SK-N-SH (cell line): ENCODE measurements around the gene KNCN. TPM values are rescaled to one million over a fixed set of nuclear protein-coding genes. Genes with fewer than 3 reads are reported as not detected.

Experiments
- CTCF ChIA-PET: fragments of 300-600, 350-600 bp; formaldehyde crosslinking; extraction: SDS; loops from one replicate; lab custom pipeline; 2021; lab: Yijun Ruan, JAX
- POLR2A ChIA-PET: fragments of 350-600 bp; sonication (Branson Sonifier 250); formaldehyde crosslinking; extraction: SDS; loops from one replicate; lab custom pipeline; 2020; ENCODE audit warnings: antibody characterized with exemption, inconsistent platforms; lab: Yijun Ruan, JAX
- DNase-seq: peaks from one replicate; pipeline ENCODE4 v3.0.0; 2012
- H2AFZ ChIP-seq: fragments of 200-600 bp; sonication (generic); 2 replicates; pipeline ENCODE4 v1.8.1; 2016; ENCODE audit warnings: antibody characterized with exemption, mild to moderate bottlenecking, low read depth
- H3F3A ChIP-seq: fragments of 200-600 bp; sonication (generic); replicated peaks from 2 replicates; pipeline ENCODE3; 2016; ENCODE audit warnings: antibody characterized with exemption, mild to moderate bottlenecking; ENCODE audit not compliant: insufficient read depth
- H3K27ac ChIP-seq, 2 experiments: fragments of 200-500 bp in 1 of 2; fragments of 200-600 bp in 1 of 2; sonication (Bioruptor generic) in 1 of 2; sonication (generic), shearing (Covaris generic) in 1 of 2; 2 replicates each; pipeline versions ENCODE4 v1.5.1 to v1.6.1; 2014 to 2016; ENCODE audit warnings: low read depth in 2 of 2, inconsistent platforms in 1 of 2, low read length in 1 of 2, mild to moderate bottlenecking in 1 of 2, mixed read lengths in 1 of 2
- H3K27me3 ChIP-seq: fragments of 200-600 bp; sonication (generic), shearing (Covaris generic); 2 replicates; pipeline ENCODE4 v1.6.1; 2016; ENCODE audit warnings: mixed run types; ENCODE audit not compliant: insufficient read depth
- H3K36me3 ChIP-seq, 2 experiments: fragments of 200-500 bp in 1 of 2; fragments of 200-600 bp in 1 of 2; sonication (Bioruptor generic) in 1 of 2; sonication (generic) in 1 of 2; replicated peaks in 1 of 2; 2 replicates each; pipeline versions ENCODE3 to v1.5.1; 2014 to 2016; ENCODE audit warnings: low read length in 1 of 2, mild to moderate bottlenecking in 1 of 2; ENCODE audit not compliant: insufficient read depth in 2 of 2, control insufficient read depth in 1 of 2
- H3K4me1 ChIP-seq, 2 experiments: fragments of 200-500 bp in 1 of 2; fragments of 200-600 bp in 1 of 2; sonication (Bioruptor generic) in 1 of 2; sonication (generic), shearing (Covaris generic) in 1 of 2; 2 replicates each; pipeline versions ENCODE4 v1.5.1 to v1.6.1; 2014 to 2016; ENCODE audit warnings: low read depth in 1 of 2, low read length in 1 of 2, mixed run types in 1 of 2; ENCODE audit not compliant: insufficient read depth in 2 of 2, control insufficient read depth in 1 of 2
- H3K4me2 ChIP-seq: fragments of 200-600 bp; sonication (generic), shearing (Covaris generic); 2 replicates; pipeline ENCODE4 v1.6.1; 2017; ENCODE audit warnings: mixed run types
- H3K4me3 ChIP-seq, 2 experiments: fragments of 200-500 bp in 1 of 2; fragments of 200-600 bp in 1 of 2; sonication (Bioruptor generic) in 1 of 2; sonication (generic), shearing (Covaris generic) in 1 of 2; 2 replicates each; pipeline versions ENCODE4 v1.5.1 to v1.8.1; 2014 to 2016; ENCODE audit warnings: low read depth in 2 of 2, inconsistent platforms in 1 of 2, low read length in 1 of 2, mild to moderate bottlenecking in 1 of 2, mixed read lengths in 1 of 2, moderate library complexity in 1 of 2
- H3K79me2 ChIP-seq: fragments of 200-600 bp; sonication (generic); 2 replicates; pipeline ENCODE4 v1.8.1; 2017; ENCODE audit warnings: mild to moderate bottlenecking; ENCODE audit not compliant: insufficient read depth
- H3K9ac ChIP-seq: fragments of 200-600 bp; sonication (generic); 2 replicates; pipeline ENCODE4 v1.6.1; 2017; ENCODE audit warnings: mixed run types
- H3K9me2 ChIP-seq: fragments of 200-600 bp; sonication (generic); 2 replicates; pipeline ENCODE4 v1.6.1; 2017; ENCODE audit warnings: mixed run types
- H3K9me3 ChIP-seq: fragments of 200-600 bp; sonication (generic); 2 replicates; pipeline ENCODE4 v1.6.1; 2017; ENCODE audit warnings: mixed run types, mild to moderate bottlenecking, moderate library complexity
- H4K20me1 ChIP-seq: fragments of 200-600 bp; sonication (generic); 2 replicates; pipeline ENCODE4 v1.6.1; 2017; ENCODE audit warnings: mild to moderate bottlenecking, mixed run types; ENCODE audit not compliant: insufficient read depth
- EP300 ChIP-seq, 2 experiments: IDR thresholded peaks; 2 replicates each; pipeline versions ENCODE4 v1.4.0 to v1.6.1; 2012; ENCODE audit warnings: borderline replicate concordance in 1 of 2, low read depth in 1 of 2, low read length in 1 of 2
- FOSL2 ChIP-seq: IDR thresholded peaks from 2 replicates; pipeline ENCODE4 v1.4.0; 2012; ENCODE audit warnings: low read depth, mild to moderate bottlenecking, moderate library complexity, borderline replicate concordance
- MXI1 ChIP-seq: IDR thresholded peaks from 2 replicates; pipeline ENCODE4 v1.6.1; 2012; ENCODE audit warnings: mild to moderate bottlenecking, low read depth, low read length, improper control_type of control experiment
- NRF1 ChIP-seq: IDR thresholded peaks from 2 replicates; pipeline ENCODE4 v1.6.1; 2012; ENCODE audit warnings: low read depth, mild to moderate bottlenecking, low read length
- RAD21 ChIP-seq: IDR thresholded peaks from 2 replicates; pipeline ENCODE4 v1.6.1; 2012; ENCODE audit warnings: mild to moderate bottlenecking, low read length
- SIN3A ChIP-seq: IDR thresholded peaks from 2 replicates; pipeline ENCODE4 v1.6.1; 2012; ENCODE audit warnings: low read depth, mild to moderate bottlenecking, low read length, moderate library complexity, borderline replicate concordance
- SMC3 ChIP-seq: IDR thresholded peaks from 2 replicates; pipeline ENCODE4 v1.6.1; 2012; ENCODE audit warnings: low read depth, low read length, improper control_type of control experiment
- TCF12 ChIP-seq: IDR thresholded peaks from 2 replicates; pipeline ENCODE4 v1.4.0; 2012
- TEAD4 ChIP-seq: IDR thresholded peaks from 2 replicates; pipeline ENCODE4 v1.4.0; 2012; ENCODE audit warnings: mild to moderate bottlenecking, borderline replicate concordance; ENCODE audit not compliant: insufficient read depth
- USF1 ChIP-seq: IDR thresholded peaks from 2 replicates; pipeline ENCODE4 v1.4.0; 2012; ENCODE audit warnings: low read depth, borderline replicate concordance
- WGBS: methylation state at CpG from one replicate; pipeline ENCODE4 v1.1.6; 2017; ENCODE audit warnings: low lambda C conversion rate; 5-methylcytosine and 5-hydroxymethylcytosine counted together
- polyA plus RNA-seq, 3 experiments: library from polyadenylated mRNA; depleted of rRNA; stranded (reverse); fragments of >200 nt; gene quantifications; 2 replicates each; pipeline ENCODE4 v1.2.3, GENCODE V29; 2012
- TF ChIP-seq, protein P1 (sequence below): fragments of 200-600 bp; sonication (generic); IDR thresholded peaks from 2 replicates; pipeline ENCODE4 v1.6.1; 2017; ENCODE audit warnings: antibody characterized with exemption, mild to moderate bottlenecking, moderate library complexity

The KNCN gene
- polyA plus RNA-seq, 1 of the 3 experiments (the other 2 are of a cell fraction), result not detected

- no peaks in the 10 kb centered on the region for H3K9me3 ChIP-seq
- no peaks in the 10 kb centered on the region; a peak in 1 of 4 replicates for H3K4me1 ChIP-seq
- H3K36me3 ChIP-seq, result no peaks in the 10 kb centered on the region
- no peak for TF ChIP-seq SIN3A
- no peak for TF ChIP-seq USF1
- no peak for TF ChIP-seq NRF1
- TF ChIP-seq, protein P1, sequence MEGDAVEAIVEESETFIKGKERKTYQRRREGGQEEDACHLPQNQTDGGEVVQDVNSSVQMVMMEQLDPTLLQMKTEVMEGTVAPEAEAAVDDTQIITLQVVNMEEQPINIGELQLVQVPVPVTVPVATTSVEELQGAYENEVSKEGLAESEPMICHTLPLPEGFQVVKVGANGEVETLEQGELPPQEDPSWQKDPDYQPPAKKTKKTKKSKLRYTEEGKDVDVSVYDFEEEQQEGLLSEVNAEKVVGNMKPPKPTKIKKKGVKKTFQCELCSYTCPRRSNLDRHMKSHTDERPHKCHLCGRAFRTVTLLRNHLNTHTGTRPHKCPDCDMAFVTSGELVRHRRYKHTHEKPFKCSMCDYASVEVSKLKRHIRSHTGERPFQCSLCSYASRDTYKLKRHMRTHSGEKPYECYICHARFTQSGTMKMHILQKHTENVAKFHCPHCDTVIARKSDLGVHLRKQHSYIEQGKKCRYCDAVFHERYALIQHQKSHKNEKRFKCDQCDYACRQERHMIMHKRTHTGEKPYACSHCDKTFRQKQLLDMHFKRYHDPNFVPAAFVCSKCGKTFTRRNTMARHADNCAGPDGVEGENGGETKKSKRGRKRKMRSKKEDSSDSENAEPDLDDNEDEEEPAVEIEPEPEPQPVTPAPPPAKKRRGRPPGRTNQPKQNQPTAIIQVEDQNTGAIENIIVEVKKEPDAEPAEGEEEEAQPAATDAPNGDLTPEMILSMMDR, result no peak
- no peak for TF ChIP-seq MXI1
- no peak for TF ChIP-seq SMC3
- no peak for TF ChIP-seq TEAD4
- no peak for TF ChIP-seq EP300 (IDR thresholded peaks at IDR 0.05; ENCODE audit: borderline replicate concordance in 1 of 2, low read depth in 1 of 2, low read length in 1 of 2)
- no peak for TF ChIP-seq FOSL2
- H3K9ac ChIP-seq, result no peak overlapping the region
- no peaks in the 10 kb centered on the region; the same call in 1 of the 2 replicates for H3K27me3 ChIP-seq
- no peak overlapping the region for H3K27ac ChIP-seq
- H3K4me2 ChIP-seq, result no peak overlapping the region
- no peaks in the 10 kb centered on the region for H3K79me2 ChIP-seq
- no peaks in the 10 kb centered on the region for H3F3A ChIP-seq
- no peaks in the 10 kb centered on the region for H3K9me2 ChIP-seq
- ChIA-PET CTCF (interaction anchor here (0.7 to 17.9 kb wide), 36 partner anchors 9 to 664 kb away, joined by 3 to 496 read pairs (median 5); partner anchors contain the start of genes DMBX1 and MKNK1), POLR2A (no interaction called here)
- H3K4me3 ChIP-seq, result no peak overlapping the region
- 47% methylated on average over 4 of the region's 4 CpGs for WGBS
- no peak for DNase-seq
- no peak overlapping the region for H2AFZ ChIP-seq
- H4K20me1 ChIP-seq, result no peaks in the 10 kb centered on the region
These were observed 22.3 kb downstream of the KNCN start for GRCh38 chr1:46529031-46529630.

DNA sequence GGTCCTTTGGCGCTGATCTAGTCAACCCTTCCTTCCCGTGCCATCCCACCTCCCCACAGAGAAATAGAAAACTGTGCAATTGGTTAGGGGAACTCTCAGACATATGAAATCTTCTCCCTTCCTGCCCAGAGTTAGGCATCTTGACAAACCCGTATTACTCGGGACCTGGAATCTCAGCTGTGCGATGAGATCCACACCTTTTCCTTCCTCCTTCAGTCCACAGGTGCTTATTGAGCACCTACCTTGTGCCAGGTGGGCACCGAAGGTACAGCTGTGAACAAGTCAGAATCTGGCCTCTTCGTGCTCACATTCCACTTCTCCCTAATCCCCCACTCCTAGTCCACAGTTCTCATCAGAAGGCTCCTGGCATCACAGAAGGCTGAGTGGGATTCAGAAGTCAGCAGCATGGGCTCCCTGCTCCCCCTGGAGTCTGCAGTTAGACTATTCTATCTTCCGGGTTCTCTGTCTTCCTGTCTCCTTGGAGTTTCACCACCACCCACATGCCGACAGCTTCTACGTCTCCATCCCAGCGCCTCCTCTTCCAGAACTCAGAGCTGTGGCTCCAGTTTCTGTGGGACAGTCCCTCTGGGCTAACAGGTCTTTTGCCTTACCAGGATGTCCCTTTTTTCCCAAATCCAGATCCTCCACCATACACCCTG is 23.0 kb downstream of the KNCN start:
- Histone ChIP-seq H3K36me3 (no peaks in the 10 kb centered on the region), H3K27me3 (no peaks in the 10 kb centered on the region; the same call in 1 of the 2 replicates), H4K20me1 (no peaks in the 10 kb centered on the region), H3K27ac (no peak overlapping the region), H3K4me1 (no peaks in the 10 kb centered on the region; a peak in 1 of 4 replicates), H3K4me2 (no peak overlapping the region), H3F3A (no peaks in the 10 kb centered on the region), H3K9ac (no peak overlapping the region), H3K4me3 (no peak overlapping the region; a peak in 1 of 4 replicates), H3K9me3 (no peaks in the 10 kb centered on the region), H3K79me2 (no peaks in the 10 kb centered on the region), H3K9me2 (no peaks in the 10 kb centered on the region), H2AFZ (no peak overlapping the region)
- CTCF ChIA-PET, result interaction anchor here (0.6 to 17.9 kb wide), 44 partner anchors 9 to 664 kb away, joined by 3 to 496 read pairs (median 5); partner anchors contain the start of genes DMBX1 and EFCAB14
- 58% methylated on average over 10 of the region's 11 CpGs for WGBS
- no peak for DNase-seq
- TF ChIP-seq TCF12 (no peak), RAD21 (0 out of 2 replicates have a peak, but pooled peaks have one; percentile 5)
- POLR2A ChIA-PET, result no interaction called here
